ENCODE measurements around the gene KNTC1.

- no peak for TF ChIP-seq CTCF (conservative IDR thresholded peaks at IDR 0.05 in 1 of 2, IDR thresholded peaks at IDR 0.05 in 1 of 2; ENCODE audit: extremely low read depth in 1 of 2, insufficient read depth in 1 of 2, low read depth in 1 of 2, low read length in 2 of 2)
- no peak for TF ChIP-seq EZH2 (IDR thresholded peaks at IDR 0.05; ENCODE audit: borderline replicate concordance, low read length)
These were observed 145.5 kb downstream of the KNTC1 start for GRCh38 chr12:122672515-122672914.
